HepG2 (cell line): Measurements from ENCODE around the gene PDZD2.

ENCODE experiments used
- DNMT1 ChIP-seq: sonication (generic); formaldehyde crosslinking; IDR thresholded peaks from 2 replicates; pipeline ENCODE4 v1.5.1; 2020; ENCODE audit warnings: mild to moderate bottlenecking, missing genetic modification reagents
- FOXK1 ChIP-seq: sonication (generic); formaldehyde crosslinking; IDR thresholded peaks from 2 replicates; pipeline ENCODE4 v1.4.0; 2020; ENCODE audit warnings: low read depth, missing genetic modification reagents, borderline replicate concordance
- FOXM1 ChIP-seq: sonication (generic); formaldehyde crosslinking; IDR thresholded peaks from 2 replicates; pipeline ENCODE4 v1.5.0; 2020; ENCODE audit warnings: missing genetic modification reagents
- JUND ChIP-seq: sonication (generic); formaldehyde crosslinking; IDR thresholded peaks from 2 replicates; pipeline ENCODE4 v1.8.0; 2022; ENCODE audit warnings: mild to moderate bottlenecking, missing genetic modification reagents
- KAT7 ChIP-seq: IDR thresholded peaks from 2 replicates; pipeline ENCODE4 v1.6.1; 2018; ENCODE audit warnings: borderline replicate concordance, missing compliant biosample characterization
- MIER2 ChIP-seq: IDR thresholded peaks from 2 replicates; pipeline ENCODE4 v1.6.1; 2016; ENCODE audit warnings: missing biosample characterization, missing genetic modification reagents
- POLR2A ChIP-seq, 2 experiments: IDR thresholded peaks; 2 replicates each; pipeline ENCODE4 v1.6.1; 2011; ENCODE audit warnings: low read depth in 2 of 2, low read length in 2 of 2, mild to moderate bottlenecking in 1 of 2, moderate library complexity in 1 of 2; ENCODE audit not compliant: insufficient read depth in 1 of 2
- ZBTB33 ChIP-seq: sonication (generic); formaldehyde crosslinking; IDR thresholded peaks from 2 replicates; pipeline ENCODE4 v1.4.0; 2020; ENCODE audit warnings: missing genetic modification reagents
- ZBTB4 ChIP-seq: sonication (generic); formaldehyde crosslinking; IDR thresholded peaks from 2 replicates; pipeline ENCODE4 v1.4.0; 2020; ENCODE audit warnings: missing genetic modification reagents, mild to moderate bottlenecking, borderline replicate concordance
- ZBTB7A ChIP-seq: sonication (generic); formaldehyde crosslinking; IDR thresholded peaks from 2 replicates; pipeline ENCODE4 v1.8.0; 2022; ENCODE audit warnings: mild to moderate bottlenecking, missing genetic modification reagents
- ZNF276 ChIP-seq: sonication (generic); formaldehyde crosslinking; IDR thresholded peaks from 2 replicates; pipeline ENCODE4 v1.4.0; 2020; ENCODE audit warnings: mild to moderate bottlenecking, low read depth, missing genetic modification reagents
- ZNF549 ChIP-seq: sonication (generic); formaldehyde crosslinking; IDR thresholded peaks from 2 replicates; pipeline ENCODE4 v1.5.0; 2020; ENCODE audit warnings: missing genetic modification reagents

- TF ChIP-seq POLR2A (IDR thresholded peaks at IDR 0.05; ENCODE audit: insufficient read depth in 1 of 2, low read depth in 2 of 2, low read length in 2 of 2) (no peak), ZBTB4 (CRISPR knock-in tag) (no peak), ZNF276 (CRISPR knock-in tag) (no peak), MIER2 (CRISPR knock-in tag) (no peak), DNMT1 (CRISPR knock-in tag) (no peak), JUND (CRISPR knock-in tag) (no peak), ZBTB7A (CRISPR knock-in tag) (no peak), FOXM1 (no peak), ZBTB33 (CRISPR knock-in tag) (no peak), FOXK1 (CRISPR knock-in tag) (no peak), ZNF549 (CRISPR knock-in tag) (no peak), KAT7 (no peak)
Observed at GRCh38 chr5:31798168-31798567, 159.2 kb downstream of the PDZD2 start.
